ENCODE measurements around the gene NTNG2.

Gene NTNG2

DNA sequence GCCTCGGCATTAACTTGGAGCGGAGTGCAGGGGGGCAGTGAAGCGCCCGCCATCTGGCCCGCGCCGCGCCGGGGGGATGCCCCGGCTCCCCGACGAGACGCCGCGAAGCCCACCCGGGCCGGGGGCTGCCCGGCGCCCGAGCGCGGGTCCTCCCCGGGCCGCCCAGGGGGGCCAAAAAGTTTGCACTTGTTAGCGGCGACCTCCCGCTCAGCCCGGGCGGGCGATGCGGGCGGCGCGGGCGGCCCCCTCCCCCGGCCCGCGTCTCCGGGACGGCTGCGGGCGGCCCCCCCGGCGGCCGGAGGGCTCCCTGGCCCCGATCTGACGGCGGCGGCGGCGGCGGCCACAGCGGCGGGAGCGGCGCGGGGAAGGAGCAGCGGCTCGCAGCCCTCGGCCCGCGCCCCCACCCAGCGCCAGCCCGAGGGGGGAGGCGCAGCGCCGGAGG, at the start of gene NTNG2:
NTNG2 (plus strand) TSS at position 316 of the 442 bp plus-strand sequence. CDS start 4,774 bp downstream, outside the sequence.
- TF ChIP-seq CTCF (IDR thresholded peaks at IDR 0.05; ENCODE audit: insufficient read depth, missing control alignments), result no peak
- DNase-seq (ENCODE audit: insufficient read length, low spot score) (no peak), FAIRE-seq (no peak)

GRCh38 chr9:132114102-132114707, 47.7 kb upstream of the NTNG2 start:
- no peak for TF ChIP-seq CTCF (IDR thresholded peaks at IDR 0.05; ENCODE audit: insufficient read depth, missing control alignments)
- no peak for DNase-seq (ENCODE audit: insufficient read length, low spot score)
- FAIRE-seq, result no peak

DNA sequence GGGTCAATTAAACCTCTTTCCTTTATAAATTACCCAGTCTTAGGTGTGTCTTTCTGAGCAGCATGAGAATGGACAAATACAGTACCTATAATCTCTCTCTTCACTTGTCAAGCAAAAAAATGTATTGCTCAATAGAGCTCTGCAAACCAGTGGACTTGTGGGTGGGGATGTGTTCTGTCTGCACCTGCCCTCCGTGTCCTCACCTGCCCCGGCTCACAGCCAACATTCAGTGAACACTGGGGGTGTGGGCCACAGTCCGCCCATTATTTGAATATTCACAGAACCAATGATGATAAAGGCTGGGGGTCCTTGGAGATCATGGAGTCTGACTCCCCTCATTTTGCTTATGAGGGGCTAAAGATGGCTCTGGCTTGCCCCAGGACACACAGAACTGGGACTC, 45.3 kb upstream of the NTNG2 start:
- no peak for TF ChIP-seq CTCF (IDR thresholded peaks at IDR 0.05; ENCODE audit: insufficient read depth, missing control alignments)
- FAIRE-seq, result no peak
- DNase-seq (ENCODE audit: insufficient read length, low spot score), result no peak

DNA sequence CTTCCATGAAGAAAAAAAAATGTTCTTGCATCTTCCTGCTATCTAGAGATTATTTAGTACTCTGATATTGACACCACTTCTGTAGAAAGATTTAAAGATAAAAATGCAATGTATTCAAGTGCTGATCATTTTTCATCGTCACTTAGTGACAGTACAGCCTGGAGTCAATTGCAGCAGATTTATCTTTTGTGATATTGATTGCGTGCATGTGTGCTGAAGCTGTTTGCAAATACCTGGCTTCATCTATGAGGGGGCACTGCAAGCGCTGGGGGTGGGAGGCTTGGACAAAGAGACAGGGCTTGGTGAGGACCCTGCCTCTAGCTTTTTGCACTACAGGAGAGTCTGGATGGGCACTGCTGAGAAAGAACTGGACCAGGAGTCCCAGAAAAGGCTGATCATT, 44.2 kb upstream of the NTNG2 start:
- FAIRE-seq (no peak), DNase-seq (ENCODE audit: insufficient read length, low spot score) (no peak)
- TF ChIP-seq CTCF (IDR thresholded peaks at IDR 0.05; ENCODE audit: insufficient read depth, missing control alignments), result no peak

- no peak for TF ChIP-seq CTCF (IDR thresholded peaks at IDR 0.05; ENCODE audit: insufficient read depth, missing control alignments)
- FAIRE-seq, result no peak
- no peak for DNase-seq (ENCODE audit: insufficient read length, low spot score)
Observed at GRCh38 chr9:132121021-132121420, 40.8 kb upstream of the NTNG2 start.

GRCh38 chr9:132124800-132125199, 37.1 kb upstream of the NTNG2 start:
- no peak for TF ChIP-seq CTCF (IDR thresholded peaks at IDR 0.05; ENCODE audit: insufficient read depth, missing control alignments)
- no peak for DNase-seq (ENCODE audit: insufficient read length, low spot score)
- FAIRE-seq, result no peak

GRCh38 chr9:132125361-132125760, 36.5 kb upstream of the NTNG2 start:
- no peak for FAIRE-seq
- no peak for DNase-seq (ENCODE audit: insufficient read length, low spot score)
- no peak for TF ChIP-seq CTCF (IDR thresholded peaks at IDR 0.05; ENCODE audit: insufficient read depth, missing control alignments)
